Activated CD8-positive, alpha-beta T cell treated with anti-CD3 and anti-CD28 coated beads for 36 hours (primary cell): Measurements from ENCODE around the gene PIK3R6. TPM values are rescaled to one million over a fixed set of nuclear protein-coding genes. Genes with fewer than 3 reads are reported as not detected.

Source experiments
- ATAC-seq: fragments of 200-7000 bp; cut with Tn5 transposase; one replicate; pipeline ENCODE4 v1.10.0; 2021; ENCODE audit warnings: mild to moderate bottlenecking, moderate library complexity
- CTCF ChIA-PET: fragments of 350-600 bp; sonication (Branson Sonifier 250); formaldehyde crosslinking; loops from one replicate; lab custom pipeline; 2021; ENCODE audit warnings: antibody characterized with exemption; lab: Charles Lee
- POLR2A ChIA-PET: fragments of 350-600 bp; sonication (Branson Sonifier 250); formaldehyde crosslinking; loops from one replicate; lab custom pipeline; 2021; ENCODE audit warnings: antibody characterized with exemption; lab: Charles Lee
- DNase-seq: peaks from one replicate; pipeline ENCODE4 v3.0.0-alpha.2; 2020
- H3K27ac Mint-ChIP-seq: one replicate; pipeline ENCODE4 v1.8.0; 2021; ENCODE audit warnings: mild to moderate bottlenecking, mixed read lengths
- H3K27me3 Mint-ChIP-seq: one replicate; pipeline ENCODE4 v1.8.0; 2021; ENCODE audit warnings: mixed read lengths
- H3K36me3 Mint-ChIP-seq: one replicate; pipeline ENCODE4 v1.8.0; 2021; ENCODE audit warnings: low read depth, mixed read lengths
- H3K4me1 Mint-ChIP-seq: one replicate; pipeline ENCODE4 v1.8.0; 2021; ENCODE audit warnings: low read depth, mixed read lengths
- H3K4me3 Mint-ChIP-seq: one replicate; pipeline ENCODE4 v1.8.0; 2021; ENCODE audit warnings: mild to moderate bottlenecking, moderate library complexity, mixed read lengths
- H3K9me3 Mint-ChIP-seq: one replicate; pipeline ENCODE4 v1.8.0; 2021; ENCODE audit warnings: mixed read lengths
- intact Hi-C: fragments of 100-400 bp; cut with micrococcal nuclease; formaldehyde crosslinking; loops from one replicate; pipeline ENCODE4 v1.10.0; 2022
- total RNA-seq, 2 experiments: library from RNA; stranded (reverse); gene quantifications; one replicate each; pipeline ENCODE4 v1.2.3, GENCODE V29; 2021
- TF ChIP-seq, protein P1 (sequence below): fragments of 200-600 bp; IDR thresholded peaks from one replicate; pipeline ENCODE4 v1.8.0; 2022; ENCODE audit warnings: antibody characterized with exemption, mild to moderate bottlenecking

Gene PIK3R6
- total RNA-seq, 2 experiments from 2014 or later: 3.8 to 3.9 TPM

DNA sequence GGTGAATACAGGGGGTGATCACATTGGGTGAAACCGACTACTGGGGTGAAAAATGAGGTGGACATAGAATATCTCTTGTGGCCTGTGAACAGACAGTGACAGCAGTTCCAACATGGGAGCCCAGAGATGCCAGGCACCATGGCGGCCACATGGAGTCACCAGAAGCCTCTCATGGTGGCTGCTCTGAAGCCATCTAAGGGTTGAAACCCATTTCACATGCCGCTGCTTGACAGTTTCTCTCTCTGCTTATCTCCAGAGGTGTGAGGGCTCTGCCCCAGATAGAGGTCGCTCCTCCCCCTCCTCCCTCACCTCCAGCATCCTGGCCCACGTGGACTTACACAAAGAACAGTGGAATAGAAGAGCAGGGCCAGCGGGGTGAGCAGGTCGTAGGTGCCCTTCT is 37.9 kb upstream of the PIK3R6 start:
- Mint-ChIP-seq H3K4me1 (peaks cover 25% of the 10 kb centered on the region), H3K27ac (peak overlapping the region; percentile 50), H3K9me3 (no peaks in the 10 kb centered on the region), H3K4me3 (no peak overlapping the region), H3K36me3 (peaks cover 54% of the 10 kb centered on the region), H3K27me3 (no peaks in the 10 kb centered on the region)
- ChIA-PET POLR2A (no interaction called here), CTCF (no interaction called here)
- TF ChIP-seq, protein P1, sequence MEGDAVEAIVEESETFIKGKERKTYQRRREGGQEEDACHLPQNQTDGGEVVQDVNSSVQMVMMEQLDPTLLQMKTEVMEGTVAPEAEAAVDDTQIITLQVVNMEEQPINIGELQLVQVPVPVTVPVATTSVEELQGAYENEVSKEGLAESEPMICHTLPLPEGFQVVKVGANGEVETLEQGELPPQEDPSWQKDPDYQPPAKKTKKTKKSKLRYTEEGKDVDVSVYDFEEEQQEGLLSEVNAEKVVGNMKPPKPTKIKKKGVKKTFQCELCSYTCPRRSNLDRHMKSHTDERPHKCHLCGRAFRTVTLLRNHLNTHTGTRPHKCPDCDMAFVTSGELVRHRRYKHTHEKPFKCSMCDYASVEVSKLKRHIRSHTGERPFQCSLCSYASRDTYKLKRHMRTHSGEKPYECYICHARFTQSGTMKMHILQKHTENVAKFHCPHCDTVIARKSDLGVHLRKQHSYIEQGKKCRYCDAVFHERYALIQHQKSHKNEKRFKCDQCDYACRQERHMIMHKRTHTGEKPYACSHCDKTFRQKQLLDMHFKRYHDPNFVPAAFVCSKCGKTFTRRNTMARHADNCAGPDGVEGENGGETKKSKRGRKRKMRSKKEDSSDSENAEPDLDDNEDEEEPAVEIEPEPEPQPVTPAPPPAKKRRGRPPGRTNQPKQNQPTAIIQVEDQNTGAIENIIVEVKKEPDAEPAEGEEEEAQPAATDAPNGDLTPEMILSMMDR: no peak
- DNase-seq (no peak), ATAC-seq (peak; percentile 25)
- intact Hi-C loops: no loop called here

DNA sequence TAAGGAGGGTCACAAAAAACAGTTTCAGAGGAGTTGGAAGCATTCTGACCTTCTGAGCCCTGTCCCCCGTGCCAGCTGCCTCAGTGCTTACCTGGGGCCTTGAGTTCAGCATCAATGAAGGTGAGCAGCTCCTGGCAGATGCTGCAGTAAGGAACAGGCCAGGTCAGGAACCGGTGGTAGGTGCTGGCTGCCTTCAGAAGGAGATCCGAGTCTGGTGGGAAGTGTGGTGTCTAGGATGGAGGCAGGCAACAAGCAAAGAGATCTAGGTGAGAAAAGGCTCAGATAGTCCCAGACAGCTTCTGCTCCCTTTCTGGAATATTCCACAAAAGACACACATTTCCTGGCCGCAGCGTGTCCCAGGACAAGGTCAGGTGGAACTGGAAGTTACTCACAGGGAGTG is 37.2 kb upstream of the PIK3R6 start:
- no peak overlapping the region for H3K4me3 Mint-ChIP-seq
- DNase-seq (no peak), ATAC-seq (no peak)
- H3K4me1 Mint-ChIP-seq: peaks cover 31% of the 10 kb centered on the region
- H3K9me3 Mint-ChIP-seq: no peaks in the 10 kb centered on the region
- intact Hi-C loops: no loop called here
- TF ChIP-seq, protein P1: no peak
- H3K27ac Mint-ChIP-seq: peak overlapping the region; percentile 68
- H3K27me3 Mint-ChIP-seq: no peaks in the 10 kb centered on the region
- ChIA-PET CTCF (no interaction called here), POLR2A (interaction anchor here (1.4 kb wide), 1 partner anchor 8 kb away, joined by 3 read pairs; no protein-coding TSS in a partner anchor)
- peaks cover 58% of the 10 kb centered on the region for H3K36me3 Mint-ChIP-seq

DNA sequence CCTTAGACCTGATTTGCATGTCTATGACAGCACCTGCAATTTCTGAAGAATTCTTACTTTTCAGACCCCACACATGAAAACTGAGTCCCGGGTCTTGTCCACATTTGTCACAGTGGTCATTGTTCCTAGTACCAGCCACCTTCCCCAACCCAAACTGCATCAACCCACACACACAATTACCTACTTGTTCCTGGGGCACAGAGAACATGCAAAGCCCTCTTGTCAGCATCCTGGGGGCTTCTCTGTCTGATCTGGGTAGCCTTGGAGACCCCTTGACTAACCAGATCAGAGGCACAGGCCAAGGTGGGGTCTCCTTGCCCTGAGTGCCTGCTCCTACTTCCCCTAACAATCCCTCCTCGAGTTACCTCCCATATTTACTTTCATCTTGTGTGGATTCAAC is 36.7 kb upstream of the PIK3R6 start:
- intact Hi-C loops: no loop called here
- Mint-ChIP-seq H3K36me3 (peaks cover 57% of the 10 kb centered on the region), H3K9me3 (no peaks in the 10 kb centered on the region), H3K4me1 (peaks cover 35% of the 10 kb centered on the region), H3K27me3 (no peaks in the 10 kb centered on the region), H3K27ac (peak overlapping the region; percentile 68), H3K4me3 (no peak overlapping the region)
- no peak for ATAC-seq
- ChIA-PET POLR2A (interaction anchor here (1.4 kb wide), 1 partner anchor 8 kb away, joined by 3 read pairs; no protein-coding TSS in a partner anchor), CTCF (interaction anchor here (0.8 kb wide), 1 partner anchor 60 kb away, joined by 3 read pairs; no protein-coding TSS in a partner anchor)
- TF ChIP-seq, protein P1: no peak
- no peak for DNase-seq

DNA sequence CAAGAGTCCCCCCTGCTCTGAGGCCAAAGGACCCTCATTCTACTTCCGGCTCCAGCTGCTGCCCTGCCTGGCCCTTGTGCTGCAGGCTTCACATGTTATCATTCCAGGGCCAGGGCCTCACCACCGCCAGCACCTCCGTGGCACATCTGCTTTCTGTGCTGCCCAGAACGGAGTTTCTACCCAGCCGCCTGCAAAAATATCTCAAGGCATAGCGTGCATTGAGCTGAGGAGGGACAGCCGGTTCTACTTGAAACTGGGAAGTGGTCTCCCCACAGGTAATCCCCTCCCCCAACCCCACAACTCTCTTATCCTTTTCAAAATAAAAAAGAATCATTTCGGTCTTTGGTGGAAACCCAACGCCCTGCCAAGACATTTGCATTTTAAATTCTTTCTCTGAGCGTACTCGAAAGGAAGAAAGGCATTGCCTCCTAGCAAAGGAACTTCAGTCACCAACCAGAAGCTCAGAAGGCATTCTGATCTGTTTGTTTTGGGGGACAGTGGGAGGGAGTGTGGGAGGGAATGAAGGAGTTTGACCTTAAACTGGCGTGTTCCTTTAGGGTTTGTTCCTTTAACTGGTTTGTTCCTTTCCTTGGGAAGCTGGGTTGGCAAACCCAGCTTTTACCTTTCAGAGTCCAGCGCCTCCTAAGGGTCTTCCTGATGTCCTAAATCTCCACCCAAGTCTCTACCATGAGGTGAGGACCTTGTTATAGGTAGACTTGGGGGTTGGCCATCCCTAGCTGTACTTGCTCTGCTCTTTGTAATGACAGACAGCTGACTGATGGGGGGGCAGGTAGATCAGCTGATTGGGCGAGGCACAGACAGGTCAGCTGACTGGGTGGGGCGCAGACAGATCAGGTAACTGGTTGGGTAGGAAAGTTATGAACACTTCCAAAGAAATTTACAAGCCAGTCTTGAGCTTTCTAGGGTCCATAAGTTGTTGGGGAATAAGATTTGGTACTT is 33.4 kb upstream of the PIK3R6 start:
- ATAC-seq (no peak), DNase-seq (peak; percentile 65)
- Mint-ChIP-seq H3K9me3 (no peaks in the 10 kb centered on the region), H3K27ac (peak overlapping the region; percentile 91), H3K27me3 (no peaks in the 10 kb centered on the region), H3K4me1 (peaks cover 67% of the 10 kb centered on the region), H3K36me3 (peaks cover 72% of the 10 kb centered on the region), H3K4me3 (peak overlapping the region; percentile 42)
- TF ChIP-seq, protein P1: no peak
- POLR2A ChIA-PET: interaction anchor here (0.7 to 4.8 kb wide), 11 partner anchors 9 to 65 kb away, joined by 3 to 38 read pairs (median 4); partner anchors contain the start of gene PIK3R5
- intact Hi-C loops: no loop called here
- CTCF ChIA-PET: interaction anchor here (0.7 to 2.5 kb wide), 12 partner anchors 10 to 121 kb away, joined by 3 to 8 read pairs (median 4); no protein-coding TSS in a partner anchor
